GM10847 (cell line): ENCODE results near the gene FIGN.

Source experiments
- POLR2A ChIP-seq: IDR thresholded peaks from 2 replicates; pipeline ENCODE4 v1.6.1; 2011; ENCODE audit not compliant: insufficient read length; ENCODE audit errors: extremely low read depth

Gene FIGN

DNA sequence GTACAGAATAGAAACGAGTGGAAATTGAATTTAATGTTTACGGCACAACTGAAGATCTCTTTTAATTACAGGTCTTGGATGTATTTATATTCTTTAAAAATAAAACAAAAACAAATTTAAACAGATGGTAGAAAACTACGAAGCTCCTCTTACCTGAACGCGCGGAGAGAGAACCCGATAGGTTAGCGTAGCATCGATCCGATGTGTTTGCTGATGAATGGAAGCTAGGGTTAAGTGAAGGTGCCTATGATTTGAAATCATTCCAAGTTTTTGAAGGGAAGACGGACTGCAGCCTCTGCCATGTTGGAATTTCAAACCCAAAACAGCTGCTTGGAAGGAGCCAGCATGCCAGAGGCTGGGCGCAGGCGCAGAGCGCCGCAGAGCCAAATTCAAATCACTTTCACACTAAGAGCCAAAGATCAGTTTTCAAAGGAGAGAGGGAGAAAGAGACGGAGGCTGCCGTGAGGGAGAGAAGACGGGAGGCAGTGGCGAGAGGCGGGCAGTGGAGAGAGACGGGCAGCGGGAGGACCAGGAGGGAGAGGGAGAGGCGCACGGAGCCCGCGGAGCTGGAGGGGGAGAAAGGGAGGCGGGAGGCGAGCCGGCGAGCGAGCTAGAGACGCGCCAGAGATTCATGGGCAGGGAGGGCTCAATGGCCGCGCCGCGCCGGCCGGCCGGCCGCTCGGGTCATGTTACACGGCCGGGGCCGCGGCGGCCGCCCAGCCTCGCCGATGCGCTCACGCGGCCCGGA lies at the start of gene FIGN:
Gene FIGN (minus strand): TSS at position 324 of the 748 bp plus-strand sequence. CDS start 1,081 bp downstream, outside the sequence.
- TF ChIP-seq POLR2A: no peak

DNA sequence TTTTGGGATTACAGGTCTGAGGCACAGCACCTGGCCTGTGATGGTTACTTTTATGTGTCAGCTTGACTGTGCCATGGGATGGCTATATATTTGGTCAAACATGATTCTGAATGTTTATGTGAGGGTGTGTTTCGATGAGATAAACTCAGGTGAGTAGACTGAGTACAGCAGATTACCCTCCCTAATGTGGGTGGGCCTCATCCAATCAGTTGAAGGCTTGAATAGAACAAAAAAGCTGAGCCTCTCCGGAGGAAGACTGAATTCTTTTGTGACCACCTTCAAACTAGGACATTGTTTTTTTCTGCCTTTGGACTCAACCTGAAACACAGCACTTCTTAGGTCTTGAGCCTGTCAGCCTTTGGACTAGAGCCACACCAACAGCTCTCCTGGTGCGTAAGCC lies 49.4 kb upstream of the FIGN start:
- no peak for TF ChIP-seq POLR2A

DNA sequence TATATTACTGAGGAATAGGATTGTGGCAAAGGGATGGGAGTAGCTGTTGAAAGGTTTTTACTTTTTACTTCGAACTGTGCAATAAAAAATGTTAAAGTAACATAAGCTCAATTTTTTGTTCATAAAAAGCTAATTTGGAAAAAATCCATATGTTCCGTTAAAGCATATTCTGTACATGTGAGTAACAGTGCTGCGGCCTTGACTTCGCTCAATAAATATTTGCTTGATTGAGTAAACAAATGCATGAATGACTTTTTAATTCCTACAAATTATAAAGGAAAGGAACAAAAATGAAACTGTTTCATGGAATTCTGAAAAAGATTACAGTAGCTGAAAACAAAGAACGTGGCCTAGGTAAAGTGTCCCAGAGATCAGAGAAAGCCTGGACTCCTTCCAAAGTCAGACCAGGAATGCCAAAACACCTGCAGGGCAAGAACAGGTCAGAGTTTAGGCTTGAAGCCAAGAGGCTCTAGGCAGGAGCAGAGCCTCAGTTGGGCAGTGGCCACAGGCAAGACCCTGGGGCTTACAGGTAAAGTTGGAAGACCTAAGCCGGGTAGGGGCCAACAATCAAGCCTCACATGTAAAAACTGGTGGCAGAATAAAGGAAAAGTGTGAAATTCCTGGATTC lies 44.3 kb upstream of the FIGN start:
- no peak for TF ChIP-seq POLR2A

GRCh38 chr2:163778045-163778781 lies 42.4 kb upstream of the FIGN start:
- TF ChIP-seq POLR2A: no peak

- no peak for TF ChIP-seq POLR2A
Observed at GRCh38 chr2:163775304-163775703, 39.5 kb upstream of the FIGN start.

DNA sequence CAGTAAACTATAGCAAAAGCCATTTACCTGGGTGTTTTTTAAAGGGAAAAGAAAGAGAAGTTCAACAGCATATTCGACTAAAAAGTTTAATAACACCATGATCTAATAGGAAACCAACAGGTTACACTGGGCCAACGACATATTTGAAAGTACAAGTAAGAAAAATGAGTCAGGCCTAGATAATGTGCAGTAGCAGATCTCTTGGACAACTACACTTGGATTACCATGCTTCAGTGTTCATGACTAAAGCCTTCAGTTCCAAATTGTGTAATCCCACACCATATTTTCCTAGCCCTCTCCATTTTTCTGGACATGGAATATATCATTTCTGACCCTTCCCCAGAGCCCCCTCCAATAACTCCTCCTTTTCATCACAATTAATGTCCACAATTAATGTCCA lies 39.1 kb upstream of the FIGN start:
- no peak for TF ChIP-seq POLR2A

DNA sequence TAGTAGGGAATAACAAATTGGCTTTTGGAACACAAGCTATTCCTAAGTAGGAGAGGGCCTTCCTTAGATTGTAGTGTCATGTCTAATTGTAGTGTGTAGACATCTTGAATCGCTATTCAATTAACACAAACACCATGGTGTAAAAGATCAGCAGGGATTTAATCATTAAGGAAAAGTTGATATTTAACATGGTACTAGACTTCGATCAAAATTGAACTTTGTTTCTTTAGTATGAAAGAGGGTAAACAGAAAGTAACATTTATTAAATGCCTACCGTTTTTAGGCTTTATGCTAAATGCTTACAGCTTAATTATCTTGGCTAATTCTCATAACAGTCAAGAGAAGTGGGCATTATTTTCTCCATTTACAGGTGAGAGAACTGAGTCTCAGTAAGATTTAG lies 37.5 kb upstream of the FIGN start:
- TF ChIP-seq POLR2A: no peak

DNA sequence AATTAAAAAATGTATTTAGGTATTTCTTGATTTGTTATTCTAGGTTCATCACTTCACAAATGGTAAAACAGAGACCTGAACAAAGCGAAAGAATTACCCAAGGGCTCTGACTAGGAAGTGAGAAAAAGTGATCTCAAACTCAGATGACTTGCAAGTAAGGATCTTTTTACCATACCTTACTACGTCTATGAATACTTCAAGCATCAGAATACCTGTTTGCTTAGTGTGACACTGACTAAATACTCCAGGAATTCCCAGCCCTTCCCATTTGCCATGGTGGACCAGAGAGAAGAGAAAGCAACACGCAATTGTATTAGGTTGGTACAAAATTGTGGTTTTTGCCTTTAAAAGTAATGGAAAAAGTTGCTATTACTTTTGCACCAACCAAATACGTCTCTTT lies 35.8 kb upstream of the FIGN start:
- TF ChIP-seq POLR2A: no peak

GRCh38 chr2:163768881-163769695 lies 33.3 kb upstream of the FIGN start:
- no peak for TF ChIP-seq POLR2A

DNA sequence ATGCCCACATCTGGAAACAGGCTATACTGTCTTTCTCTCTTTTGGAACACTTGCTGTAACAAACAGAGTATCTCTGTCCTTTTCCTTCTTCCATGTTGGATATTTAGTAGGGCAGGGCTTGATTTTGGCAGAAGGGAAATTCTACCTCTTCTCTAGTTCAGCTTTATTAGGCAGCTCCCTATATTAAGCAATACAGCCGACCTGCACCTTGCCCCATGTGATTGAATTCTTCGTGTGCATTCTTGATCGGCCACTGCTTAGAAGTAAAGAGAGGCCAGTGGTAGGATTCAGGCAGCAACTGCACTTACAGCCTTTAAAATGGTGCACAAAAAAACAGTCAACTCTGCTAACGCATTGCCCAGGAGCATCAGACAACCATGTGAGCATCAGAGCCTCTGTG lies 31.3 kb upstream of the FIGN start:
- TF ChIP-seq POLR2A: no peak

DNA sequence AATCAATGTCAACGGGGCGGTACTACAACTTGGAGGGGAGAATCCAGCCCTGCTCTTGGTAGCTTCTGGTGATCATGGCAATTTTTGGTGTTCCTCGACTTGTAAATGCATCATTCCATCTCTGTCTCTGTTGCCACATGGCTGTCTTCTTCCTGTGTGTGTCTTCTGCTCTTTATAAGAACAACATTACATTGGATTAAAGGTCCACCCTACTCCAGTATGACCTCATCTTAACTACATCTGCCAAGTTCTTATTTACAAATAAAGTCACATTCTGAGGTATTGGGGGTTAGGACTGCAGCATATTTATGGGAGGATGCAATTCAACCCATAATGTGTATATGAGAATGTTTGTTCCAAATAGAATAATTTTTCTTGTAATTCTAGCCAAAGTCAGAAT lies 28.8 kb upstream of the FIGN start:
- no peak for TF ChIP-seq POLR2A

DNA sequence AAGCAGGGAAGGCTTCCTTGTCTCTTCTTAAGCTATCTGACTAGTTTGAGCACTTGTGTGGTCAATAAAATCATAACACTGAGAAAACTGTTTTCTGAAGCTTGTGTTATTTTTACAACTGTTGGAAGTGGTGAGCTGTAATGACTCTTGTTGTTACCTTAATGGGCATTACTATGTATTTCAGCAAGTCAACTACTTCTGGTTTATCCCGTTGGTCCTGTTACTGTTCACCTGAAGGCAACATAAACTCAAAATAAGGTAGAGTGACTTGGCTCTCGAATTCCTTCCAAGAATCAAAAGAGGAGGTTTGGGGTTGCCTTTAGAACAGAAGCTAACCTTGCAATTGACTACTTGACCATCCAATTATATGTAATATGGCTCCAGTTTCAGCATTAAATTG lies 23.2 kb upstream of the FIGN start:
- TF ChIP-seq POLR2A: no peak

DNA sequence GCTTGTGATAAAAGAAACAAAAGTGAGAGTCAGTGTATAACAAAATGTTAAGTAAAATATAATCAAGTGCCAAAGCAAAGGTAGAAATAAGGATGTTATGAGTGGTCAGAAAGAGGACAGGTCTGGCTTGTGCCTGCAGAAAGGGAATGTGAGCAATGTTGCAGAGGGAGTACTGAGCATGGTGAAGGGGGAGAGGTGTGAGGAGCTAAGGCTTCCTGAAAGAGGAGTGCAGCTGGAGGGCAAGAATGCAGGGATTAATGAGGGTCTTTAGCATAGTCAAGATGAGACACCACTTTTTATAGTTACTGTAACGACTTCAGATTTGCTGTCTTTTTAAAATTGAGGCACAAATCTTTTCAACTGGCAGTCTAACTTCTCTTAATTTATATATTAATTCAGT lies 22.0 kb upstream of the FIGN start:
- TF ChIP-seq POLR2A: no peak

DNA sequence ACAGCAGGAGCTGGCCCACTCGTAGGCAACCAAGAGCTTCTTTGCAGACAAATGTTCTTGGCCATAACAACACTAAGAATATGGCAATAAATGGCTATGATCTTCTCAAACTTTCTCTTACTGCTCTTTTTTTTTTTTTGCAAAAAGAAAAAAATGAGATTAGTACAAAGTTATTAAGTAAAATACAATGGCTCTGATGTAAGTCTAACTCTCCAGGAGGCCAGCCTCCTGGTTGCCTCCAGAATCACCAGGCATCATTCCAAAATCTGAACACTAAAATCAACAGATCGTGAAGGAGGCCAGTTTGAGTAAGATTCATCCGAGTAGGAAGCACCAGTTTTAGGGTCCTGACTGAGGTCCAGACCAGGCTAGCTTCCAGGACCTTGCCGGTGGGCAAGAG lies 20.8 kb upstream of the FIGN start:
- no peak for TF ChIP-seq POLR2A

GRCh38 chr2:163755366-163755765 lies 19.6 kb upstream of the FIGN start:
- no peak for TF ChIP-seq POLR2A
